ENCODE data around the gene NUP210.

Gene NUP210

GRCh38 chr3:13424865-13425617, 4.9 kb upstream of the NUP210 start:
- Histone ChIP-seq H3K36me3 (ENCODE audit: insufficient read depth, low read length) (no peaks in the 10 kb centered on the region), H3K4me1 (ENCODE audit: insufficient read depth, low read length) (peaks cover 24% of the 10 kb centered on the region), H2AFZ (ENCODE audit: low read depth, low read length) (no peak overlapping the region), H3K4me3 (ENCODE audit: low read depth in 1 of 2, low read length in 2 of 2) (no peak overlapping the region), H3K27me3 (ENCODE audit: insufficient read depth, low read length, poor library complexity) (no peaks in the 10 kb centered on the region), H3K79me2 (ENCODE audit: insufficient read depth, low read length) (peaks cover 1% of the 10 kb centered on the region), H3K9ac (ENCODE audit: low read depth, low read length) (no peak overlapping the region), H3K27ac (ENCODE audit: low read length) (no peak overlapping the region), H3K4me2 (ENCODE audit: insufficient read depth, low read length) (no peak overlapping the region), H3K9me3 (ENCODE audit: insufficient read depth, low read length, severe bottlenecking) (no peaks in the 10 kb centered on the region), H4K20me1 (ENCODE audit: insufficient read depth, low read length) (no peaks in the 10 kb centered on the region)
- no peak for DNase-seq
- no peak for ATAC-seq (ENCODE audit: insufficient read depth, low read depth)
- no peak for TF ChIP-seq CTCF (IDR thresholded peaks at IDR 0.05; ENCODE audit: borderline replicate concordance, extremely low read depth, low read length, poor library complexity, severe bottlenecking)
- no peak for TF ChIP-seq EZH2 (IDR thresholded peaks at IDR 0.05; ENCODE audit: borderline replicate concordance, low read depth, low read length, severe bottlenecking)

- TF ChIP-seq EZH2 (IDR thresholded peaks at IDR 0.05; ENCODE audit: borderline replicate concordance, low read depth, low read length, severe bottlenecking) (no peak), CTCF (IDR thresholded peaks at IDR 0.05; ENCODE audit: borderline replicate concordance, extremely low read depth, low read length, poor library complexity, severe bottlenecking) (no peak)
- H3K9ac ChIP-seq (ENCODE audit: low read depth, low read length), result no peak overlapping the region
Observed at GRCh38 chr3:13424141-13424844, 4.2 kb upstream of the NUP210 start.

GRCh38 chr3:13420831-13421765, 976 bp upstream of the NUP210 start:
- H3K9ac ChIP-seq (ENCODE audit: low read depth, low read length), result peak overlapping the region; percentile 98

More at GRCh38 chr3:13424141-13424844, 4.2 kb upstream of the NUP210 start:
- H3K27ac ChIP-seq (ENCODE audit: low read length), result no peak overlapping the region
- no peaks in the 10 kb centered on the region for H3K27me3 ChIP-seq (ENCODE audit: insufficient read depth, low read length, poor library complexity)
- no peak for ATAC-seq (ENCODE audit: insufficient read depth, low read depth)
- peaks cover 27% of the 10 kb centered on the region for H3K4me1 ChIP-seq (ENCODE audit: insufficient read depth, low read length)
- no peak overlapping the region for H2AFZ ChIP-seq (ENCODE audit: low read depth, low read length)
- no peaks in the 10 kb centered on the region for H3K9me3 ChIP-seq (ENCODE audit: insufficient read depth, low read length, severe bottlenecking)
- H3K4me2 ChIP-seq (ENCODE audit: insufficient read depth, low read length), result no peak overlapping the region
- no peak for DNase-seq
- H4K20me1 ChIP-seq (ENCODE audit: insufficient read depth, low read length), result no peaks in the 10 kb centered on the region
- peaks cover 9% of the 10 kb centered on the region for H3K79me2 ChIP-seq (ENCODE audit: insufficient read depth, low read length)
- no peak overlapping the region for H3K4me3 ChIP-seq (ENCODE audit: low read depth in 1 of 2, low read length in 2 of 2)
- no peaks in the 10 kb centered on the region; the same call in 1 of the 2 replicates for H3K36me3 ChIP-seq (ENCODE audit: insufficient read depth, low read length)

More at GRCh38 chr3:13420831-13421765, 976 bp upstream of the NUP210 start:
- no peak for TF ChIP-seq CTCF (IDR thresholded peaks at IDR 0.05; ENCODE audit: borderline replicate concordance, extremely low read depth, low read length, poor library complexity, severe bottlenecking)
- TF ChIP-seq EZH2 (IDR thresholded peaks at IDR 0.05; ENCODE audit: borderline replicate concordance, low read depth, low read length, severe bottlenecking), result no peak
- peak overlapping the region; percentile 93 for H3K27ac ChIP-seq (ENCODE audit: low read length)
- H3K4me1 ChIP-seq (ENCODE audit: insufficient read depth, low read length), result peaks cover 46% of the 10 kb centered on the region
- ATAC-seq (ENCODE audit: insufficient read depth, low read depth), result peak; percentile 36
- peak; percentile 65 for DNase-seq
- H3K9me3 ChIP-seq (ENCODE audit: insufficient read depth, low read length, severe bottlenecking), result no peaks in the 10 kb centered on the region
- H3K4me2 ChIP-seq (ENCODE audit: insufficient read depth, low read length), result peak overlapping the region; percentile 77
- H2AFZ ChIP-seq (ENCODE audit: low read depth, low read length), result peak overlapping the region; percentile 85
- H3K4me3 ChIP-seq (ENCODE audit: low read depth in 1 of 2, low read length in 2 of 2), result peak overlapping the region; percentile 31 to 87; a peak in 3 of 4 replicates
- peaks cover 26% of the 10 kb centered on the region for H4K20me1 ChIP-seq (ENCODE audit: insufficient read depth, low read length)
- H3K79me2 ChIP-seq (ENCODE audit: insufficient read depth, low read length), result peaks cover 41% of the 10 kb centered on the region
- no peaks in the 10 kb centered on the region for H3K27me3 ChIP-seq (ENCODE audit: insufficient read depth, low read length, poor library complexity)
- peaks cover 22% of the 10 kb centered on the region for H3K36me3 ChIP-seq (ENCODE audit: insufficient read depth, low read length)
